Keratinocyte (primary cell): Measurements from ENCODE around the gene S100A2.

Experiments
- CTCF ChIP-seq, 3 experiments: IDR thresholded peaks in 1 of 3; conservative IDR thresholded peaks in 1 of 3; optimal IDR thresholded peaks in 1 of 3; 2 replicates in 2 of 3; 3 replicates in 1 of 3; pipeline versions ENCODE3 to v1.5.1; 2011; ENCODE audit warnings: low read length in 3 of 3, mild to moderate bottlenecking in 3 of 3, moderate library complexity in 2 of 3, control low read depth in 1 of 3, inconsistent platforms in 1 of 3; ENCODE audit not compliant: insufficient read depth in 2 of 3; ENCODE audit errors: extremely low read depth in 1 of 3
- EZH2 ChIP-seq: IDR thresholded peaks from one replicate; pipeline ENCODE4 v1.6.1; 2012; ENCODE audit warnings: inconsistent platforms, mild to moderate bottlenecking, low read length, moderate library complexity

DNA sequence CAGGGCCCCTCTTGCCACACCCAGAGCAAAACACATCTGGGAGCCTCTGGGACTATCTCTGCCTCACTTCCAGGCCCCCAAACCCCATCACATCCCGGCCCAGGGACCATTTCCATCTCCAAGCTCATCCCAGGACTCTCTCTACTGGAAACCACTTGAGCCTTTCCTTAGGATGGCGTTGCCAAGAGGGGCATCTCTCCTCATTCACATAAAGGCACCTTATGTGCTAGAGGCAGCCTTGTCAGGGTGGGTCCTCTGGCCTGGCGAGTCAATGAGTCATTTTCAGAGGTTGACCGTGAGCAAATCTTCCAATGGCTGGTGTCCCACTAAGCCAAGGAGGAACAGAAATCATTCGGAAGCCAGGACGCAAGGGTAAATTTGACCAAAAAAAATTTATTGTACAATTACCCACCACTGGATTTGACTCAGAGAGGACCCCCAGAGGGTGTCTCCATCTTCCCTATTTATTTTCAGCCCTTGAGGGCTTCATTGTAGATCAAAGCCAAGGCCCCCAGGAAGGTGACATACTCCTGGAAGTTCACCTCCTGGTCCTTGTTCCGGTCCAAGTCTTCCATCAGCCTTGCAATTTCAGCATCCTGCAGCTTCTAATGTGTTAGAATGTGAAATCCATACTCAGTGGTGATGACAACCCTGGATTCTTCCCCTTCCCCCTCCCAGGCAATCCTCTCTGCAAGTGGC is 31.3 kb downstream of the S100A2 start:
- TF ChIP-seq CTCF (optimal IDR thresholded peaks at IDR 0.05 in 1 of 3, IDR thresholded peaks at IDR 0.05 in 1 of 3, conservative IDR thresholded peaks at IDR 0.05 in 1 of 3; ENCODE audit: extremely low read depth in 1 of 3, insufficient read depth in 2 of 3, low read length in 3 of 3) (no peak), EZH2 (no peak)
